ENCODE results near the gene IL12RB2.

IL12RB2 gene

GRCh38 chr1:67285780-67286488, 21.7 kb upstream of the IL12RB2 start:
- TF ChIP-seq TAF1 (IDR thresholded peaks at IDR 0.05; ENCODE audit: borderline replicate concordance, low read depth, low read length), result no peak
- TF ChIP-seq POLR2AphosphoS5 (IDR thresholded peaks at IDR 0.05; ENCODE audit: low read depth, low read length), result no peak
- TF ChIP-seq POLR2A (IDR thresholded peaks at IDR 0.05; ENCODE audit: low read depth, low read length), result no peak
- DNase-seq (ENCODE audit: insufficient read length) (no peak), FAIRE-seq (peak; percentile 24)

DNA sequence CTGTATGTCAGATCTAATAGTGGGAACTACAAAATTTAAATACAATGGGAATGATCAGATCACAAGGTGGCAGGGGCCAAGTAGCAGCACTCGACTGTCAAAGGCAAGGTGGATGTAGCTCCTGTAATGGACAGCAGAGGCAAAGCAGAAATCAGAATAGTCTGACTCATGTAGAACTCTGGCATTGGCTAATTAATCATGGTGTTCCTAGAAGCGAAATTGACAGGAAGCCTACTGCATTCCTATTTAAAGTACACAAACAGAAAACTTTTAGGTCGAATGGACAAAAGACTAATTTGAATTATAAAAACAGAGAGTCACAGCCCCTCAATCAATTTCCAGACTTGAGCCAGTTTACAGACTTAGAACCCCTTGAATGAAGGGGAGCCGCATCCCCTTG, 17.4 kb upstream of the IL12RB2 start:
- no peak for TF ChIP-seq POLR2A (IDR thresholded peaks at IDR 0.05; ENCODE audit: low read depth, low read length)
- TF ChIP-seq POLR2AphosphoS5 (IDR thresholded peaks at IDR 0.05; ENCODE audit: low read depth, low read length), result no peak
- TF ChIP-seq TAF1 (IDR thresholded peaks at IDR 0.05; ENCODE audit: borderline replicate concordance, low read depth, low read length), result no peak
- no peak for FAIRE-seq
- no peak for DNase-seq (ENCODE audit: insufficient read length)

DNA sequence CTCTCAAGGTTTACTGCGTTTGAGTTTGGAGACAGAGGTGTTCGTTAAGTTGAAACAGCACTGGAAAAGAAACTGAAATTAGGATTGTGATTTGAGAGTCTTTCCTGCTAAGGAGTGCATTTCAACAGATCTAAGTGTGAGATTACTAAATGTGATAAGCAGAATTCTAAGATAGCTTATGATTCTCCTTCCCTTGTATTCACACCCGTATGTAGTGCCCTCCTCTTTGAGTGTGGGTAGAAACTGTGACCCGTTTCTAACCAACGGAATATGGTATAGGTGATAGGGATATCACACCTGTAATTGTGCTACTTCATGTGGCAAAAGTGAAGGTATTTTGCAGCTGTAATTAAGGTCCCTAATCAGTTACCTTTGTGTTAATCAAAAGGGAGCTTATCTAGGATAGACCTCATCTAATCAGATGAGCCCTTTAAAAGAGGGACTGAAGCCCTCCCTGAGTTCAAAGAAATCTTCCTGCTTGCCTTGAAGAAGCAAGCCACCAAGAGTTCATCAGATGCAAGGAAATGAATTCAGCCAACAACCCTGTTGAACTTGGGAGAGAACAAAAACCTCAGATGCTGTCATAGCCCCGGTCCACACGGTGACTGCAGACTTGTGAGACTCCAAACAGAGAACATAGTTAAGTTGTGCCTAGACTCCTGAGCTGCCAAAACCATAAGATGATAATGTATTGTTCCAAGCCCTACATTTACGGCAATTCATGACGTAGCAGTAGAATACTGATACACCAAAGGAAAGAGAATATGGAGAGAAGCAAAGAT, 12.6 kb upstream of the IL12RB2 start:
- FAIRE-seq, result no peak
- TF ChIP-seq TAF1 (IDR thresholded peaks at IDR 0.05; ENCODE audit: borderline replicate concordance, low read depth, low read length), result no peak
- no peak for TF ChIP-seq POLR2AphosphoS5 (IDR thresholded peaks at IDR 0.05; ENCODE audit: low read depth, low read length)
- no peak for TF ChIP-seq POLR2A (IDR thresholded peaks at IDR 0.05; ENCODE audit: low read depth, low read length)

GRCh38 chr1:67298762-67299161, 8.9 kb upstream of the IL12RB2 start:
- no peak for DNase-seq (ENCODE audit: insufficient read length)

More for the DNA sequence above, 12.6 kb upstream of the IL12RB2 start:
- no peak for DNase-seq (ENCODE audit: insufficient read length)

GRCh38 chr1:67299296-67299695, 8.4 kb upstream of the IL12RB2 start:
- no peak for DNase-seq (ENCODE audit: insufficient read length)
- no peak for TF ChIP-seq POLR2AphosphoS5 (IDR thresholded peaks at IDR 0.05; ENCODE audit: low read depth, low read length)
- TF ChIP-seq TAF1 (IDR thresholded peaks at IDR 0.05; ENCODE audit: borderline replicate concordance, low read depth, low read length), result no peak
- no peak for TF ChIP-seq POLR2A (IDR thresholded peaks at IDR 0.05; ENCODE audit: low read depth, low read length)
- FAIRE-seq, result no peak

More at GRCh38 chr1:67298762-67299161, 8.9 kb upstream of the IL12RB2 start:
- no peak for TF ChIP-seq POLR2A (IDR thresholded peaks at IDR 0.05; ENCODE audit: low read depth, low read length)
- no peak for TF ChIP-seq TAF1 (IDR thresholded peaks at IDR 0.05; ENCODE audit: borderline replicate concordance, low read depth, low read length)
- no peak for TF ChIP-seq POLR2AphosphoS5 (IDR thresholded peaks at IDR 0.05; ENCODE audit: low read depth, low read length)
- no peak for FAIRE-seq

DNA sequence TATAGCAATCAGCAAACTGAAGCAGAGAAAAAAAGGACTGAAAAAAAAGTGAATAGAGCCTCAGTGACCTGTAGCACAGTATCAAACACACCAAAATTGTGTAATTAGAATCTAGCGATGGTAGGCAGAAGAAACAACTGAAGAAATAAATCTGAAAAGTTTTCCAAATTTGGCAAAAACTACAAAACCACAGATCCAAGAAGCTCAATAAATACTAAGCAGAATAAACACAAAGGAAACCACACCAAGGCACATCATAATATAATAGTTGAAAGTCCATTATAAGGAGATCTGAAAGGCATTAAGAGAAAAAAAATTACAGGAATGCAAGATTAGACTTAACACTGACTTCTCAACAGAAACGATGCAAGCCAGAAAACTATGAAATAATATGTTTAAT, 7.1 kb upstream of the IL12RB2 start:
- no peak for DNase-seq (ENCODE audit: insufficient read length)
- FAIRE-seq, result no peak
- TF ChIP-seq POLR2AphosphoS5 (IDR thresholded peaks at IDR 0.05; ENCODE audit: low read depth, low read length), result no peak

- no peak for FAIRE-seq
- TF ChIP-seq TAF1 (IDR thresholded peaks at IDR 0.05; ENCODE audit: borderline replicate concordance, low read depth, low read length) (no peak), POLR2A (IDR thresholded peaks at IDR 0.05; ENCODE audit: low read depth, low read length) (no peak), POLR2AphosphoS5 (IDR thresholded peaks at IDR 0.05; ENCODE audit: low read depth, low read length) (no peak)
- no peak for DNase-seq (ENCODE audit: insufficient read length)
Measured at GRCh38 chr1:67304023-67304422, 3.6 kb upstream of the IL12RB2 start.

DNA sequence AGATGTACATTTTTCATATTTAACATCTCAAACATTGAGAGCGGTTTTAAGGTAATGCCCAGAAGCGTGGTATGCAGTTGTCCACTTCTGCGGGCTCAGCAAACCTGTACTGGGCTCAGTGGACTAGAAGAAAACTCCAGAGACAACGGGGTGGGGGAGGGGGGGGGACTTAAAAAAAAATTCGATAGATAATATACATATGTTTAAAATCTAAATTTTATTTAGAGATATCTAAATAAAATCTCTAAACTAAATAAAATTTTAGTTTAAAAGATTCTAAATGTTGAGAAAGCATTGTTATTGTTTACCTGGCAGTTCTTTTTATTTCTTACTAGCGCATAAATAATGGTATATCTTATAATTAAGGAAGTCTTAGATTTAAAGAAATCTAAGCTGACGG, 1.1 kb upstream of the IL12RB2 start:
- no peak for FAIRE-seq
- no peak for DNase-seq (ENCODE audit: insufficient read length)
- no peak for TF ChIP-seq TAF1 (IDR thresholded peaks at IDR 0.05; ENCODE audit: borderline replicate concordance, low read depth, low read length)

DNA sequence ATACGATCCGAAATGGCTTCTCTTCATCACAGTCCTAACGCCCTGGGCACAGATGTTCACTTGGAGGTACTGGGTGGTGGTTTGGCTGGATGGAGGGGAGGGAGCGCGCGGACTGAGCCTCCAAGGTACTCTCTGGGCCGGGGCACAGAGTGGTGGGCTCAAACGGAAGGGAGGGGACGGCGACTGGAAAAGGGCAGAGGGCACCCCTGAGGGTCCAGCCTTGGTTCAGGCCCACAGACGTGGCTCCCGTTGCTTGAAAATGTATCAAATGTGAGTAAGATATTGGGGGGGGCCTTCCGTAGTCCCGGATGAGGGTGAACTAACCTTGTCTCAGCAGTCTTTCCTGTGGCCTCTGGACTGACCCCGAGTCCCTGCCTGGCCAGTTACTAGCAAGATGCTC, 463 bp downstream of the IL12RB2 start:
- TF ChIP-seq POLR2A (IDR thresholded peaks at IDR 0.05; ENCODE audit: low read depth, low read length) (no peak), TAF1 (IDR thresholded peaks at IDR 0.05; ENCODE audit: borderline replicate concordance, low read depth, low read length) (no peak), POLR2AphosphoS5 (IDR thresholded peaks at IDR 0.05; ENCODE audit: low read depth, low read length) (no peak)
- DNase-seq (ENCODE audit: insufficient read length) (no peak), FAIRE-seq (no peak)

DNA sequence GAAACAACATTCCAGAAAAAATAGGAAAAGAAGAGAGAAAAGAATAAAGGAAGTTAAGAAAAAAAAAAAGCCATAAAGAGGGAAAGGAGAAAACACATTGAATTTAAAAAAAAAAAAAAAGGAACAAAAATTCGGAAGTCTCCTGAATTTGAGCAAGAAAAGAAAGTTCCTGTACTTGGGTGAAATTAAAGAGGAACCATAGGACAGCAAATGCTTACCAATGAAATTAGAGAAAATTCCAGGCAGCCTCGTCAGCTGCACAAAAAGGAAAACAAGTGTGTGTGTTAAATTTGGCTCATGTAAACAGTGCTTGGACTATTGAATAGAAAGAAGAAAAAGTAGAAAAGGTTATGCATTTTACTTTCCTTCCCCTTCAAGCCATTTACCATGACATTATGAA, 4.9 kb downstream of the IL12RB2 start:
- no peak for TF ChIP-seq POLR2A (IDR thresholded peaks at IDR 0.05; ENCODE audit: low read depth, low read length)
- TF ChIP-seq POLR2AphosphoS5 (IDR thresholded peaks at IDR 0.05; ENCODE audit: low read depth, low read length), result no peak
- no peak for TF ChIP-seq TAF1 (IDR thresholded peaks at IDR 0.05; ENCODE audit: borderline replicate concordance, low read depth, low read length)
- no peak for FAIRE-seq
- DNase-seq (ENCODE audit: insufficient read length), result no peak

DNA sequence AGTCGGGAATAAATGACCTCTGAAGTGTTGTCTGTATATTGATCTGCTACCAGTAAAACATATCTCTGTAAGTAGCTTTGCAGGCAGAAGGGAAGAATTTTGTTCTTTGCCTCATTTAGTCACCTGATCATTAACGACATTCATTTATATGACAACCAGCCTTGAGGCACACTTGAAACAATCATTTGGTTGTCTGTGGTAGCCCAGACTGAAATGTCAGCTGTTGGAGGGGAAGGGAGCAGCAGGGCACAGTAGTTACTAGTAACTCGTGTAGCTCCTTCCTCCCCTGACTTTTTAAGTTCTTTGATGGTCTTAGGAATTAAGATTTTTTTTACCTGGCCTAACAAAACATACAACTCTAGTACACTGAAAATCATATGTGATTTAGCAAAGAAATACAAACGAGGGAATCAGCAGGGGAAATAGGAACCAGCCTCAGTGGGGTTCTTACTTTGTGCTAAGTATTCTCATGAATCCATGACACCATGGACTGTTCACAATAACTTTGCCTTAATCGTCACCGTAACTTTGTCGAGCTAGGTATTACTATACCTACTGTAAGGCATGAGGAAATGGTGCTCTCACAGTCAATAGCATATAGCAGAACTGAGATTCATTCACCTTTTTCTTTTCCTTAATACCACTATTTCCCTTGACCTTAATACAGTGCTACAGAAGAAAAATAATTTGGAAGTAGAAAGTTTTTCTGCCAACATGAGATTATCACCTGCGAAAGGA, 6.4 kb downstream of the IL12RB2 start:
- no peak for DNase-seq (ENCODE audit: insufficient read length)
- FAIRE-seq, result no peak
- TF ChIP-seq POLR2A (IDR thresholded peaks at IDR 0.05; ENCODE audit: low read depth, low read length) (no peak), TAF1 (IDR thresholded peaks at IDR 0.05; ENCODE audit: borderline replicate concordance, low read depth, low read length) (no peak), POLR2AphosphoS5 (IDR thresholded peaks at IDR 0.05; ENCODE audit: low read depth, low read length) (no peak)
